GM19025 (cell line): ENCODE data around the gene PSMD1.
"Not testable (repeated sequence)": the region's sequence is repeated elsewhere in the genome, so short reads cannot be mapped to it uniquely, and the experiment has no call there.

Source experiments
- ATAC-seq: cut with Tn5 transposase; IDR thresholded peaks from one replicate; pipeline ENCODE4 v1.9.1; 2021; ENCODE audit warnings: mild to moderate bottlenecking, low read depth, moderate library complexity; ENCODE audit not compliant: unreplicated experiment

The PSMD1 gene

GRCh38 chr2:231139796-231140195 lies 83.1 kb downstream of the PSMD1 start:
- no peak for ATAC-seq

DNA sequence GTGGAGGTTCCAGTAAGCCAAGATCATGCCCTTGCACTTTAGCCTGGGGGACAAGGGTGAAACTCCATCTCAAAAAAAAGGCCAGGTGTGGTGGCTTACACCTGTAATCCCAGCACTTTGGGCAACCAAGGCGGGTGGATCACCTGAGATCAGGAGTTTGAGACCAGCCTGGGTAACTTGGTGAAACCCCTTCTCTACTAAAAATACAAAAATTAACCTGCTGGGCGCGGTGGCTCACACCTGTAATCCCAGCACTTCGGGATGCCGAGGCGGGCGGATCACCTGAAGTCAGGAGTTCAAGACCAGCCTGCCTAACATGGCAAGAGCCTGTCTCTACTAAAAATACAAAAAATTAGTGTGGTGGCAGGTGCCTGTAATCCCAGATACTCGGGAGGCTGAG lies 84.1 kb downstream of the PSMD1 start:
- ATAC-seq = not testable (repeated sequence)

- no peak for ATAC-seq
Measured at GRCh38 chr2:231144896-231145295, 88.2 kb downstream of the PSMD1 start.

DNA sequence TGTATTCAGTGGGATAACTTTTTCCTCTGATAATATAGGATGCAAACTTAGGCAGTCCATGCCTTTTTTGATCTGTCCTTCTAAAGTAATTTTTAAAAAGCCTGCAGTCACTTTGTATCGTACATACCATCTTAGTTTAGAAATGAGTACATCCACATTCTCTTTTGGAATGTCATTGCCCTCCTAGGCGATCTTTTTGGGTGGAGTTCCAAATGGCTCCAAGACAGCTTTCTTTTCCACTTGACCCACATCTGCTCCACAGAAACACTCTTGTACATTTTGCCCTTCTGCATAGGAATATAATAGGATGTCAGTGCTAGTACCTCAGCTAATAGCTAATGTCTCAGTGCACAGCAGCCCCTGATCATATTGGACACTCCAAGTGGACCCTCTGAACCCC lies 90.0 kb downstream of the PSMD1 start:
- no peak for ATAC-seq

DNA sequence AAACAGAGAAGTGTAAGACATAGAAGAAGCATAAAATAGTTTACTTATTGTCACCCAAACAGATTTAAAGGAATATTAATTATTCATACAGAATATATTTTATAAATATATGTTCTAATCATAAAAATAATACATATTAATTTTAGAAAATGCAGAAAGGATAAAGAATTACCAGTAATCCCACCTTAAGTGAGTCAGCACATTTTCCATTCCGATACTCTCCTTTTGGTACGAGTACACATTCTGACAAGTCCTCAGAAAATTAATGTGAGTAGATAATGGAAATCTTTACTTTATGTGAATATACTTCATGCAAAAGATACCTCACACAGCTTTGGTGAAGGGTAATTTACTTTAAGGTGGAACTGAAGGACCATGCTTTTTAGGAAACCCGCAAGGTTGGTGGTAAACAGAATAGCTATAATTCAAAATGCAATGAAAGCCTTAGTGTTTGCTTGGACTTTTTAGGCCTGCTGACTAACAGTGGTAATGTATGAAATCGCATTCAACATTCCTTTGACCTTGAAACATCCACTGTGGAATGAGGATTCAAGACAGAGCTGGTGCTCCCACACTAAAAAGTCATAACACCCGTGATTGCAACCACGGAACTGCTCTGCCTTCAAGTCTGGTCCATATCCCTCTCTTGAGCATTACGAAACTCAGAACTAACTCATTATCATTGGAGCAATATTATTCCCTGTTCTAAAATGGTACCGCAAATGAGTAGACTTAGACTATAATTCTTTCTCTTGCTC lies 96.3 kb downstream of the PSMD1 start:
- no peak for ATAC-seq

DNA sequence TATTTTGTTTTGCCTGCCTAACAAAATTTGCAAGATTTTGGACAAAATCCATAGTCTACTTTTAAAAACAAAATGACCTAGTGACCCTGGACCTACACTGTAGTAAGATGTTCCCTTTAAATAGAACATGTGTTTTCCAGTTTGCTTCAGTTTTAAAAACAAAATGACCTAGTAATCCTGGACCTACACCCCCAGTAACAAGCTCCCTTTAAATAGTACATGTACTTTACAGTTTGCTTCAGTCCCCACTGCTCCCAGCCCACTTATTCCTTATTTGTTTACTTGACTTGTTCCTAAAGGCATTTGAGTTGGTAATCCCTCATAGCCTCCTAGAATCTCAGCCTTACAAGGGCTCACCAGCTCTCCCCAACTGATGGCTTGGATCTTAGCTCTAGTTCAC lies 102.6 kb downstream of the PSMD1 start:
- no peak for ATAC-seq

DNA sequence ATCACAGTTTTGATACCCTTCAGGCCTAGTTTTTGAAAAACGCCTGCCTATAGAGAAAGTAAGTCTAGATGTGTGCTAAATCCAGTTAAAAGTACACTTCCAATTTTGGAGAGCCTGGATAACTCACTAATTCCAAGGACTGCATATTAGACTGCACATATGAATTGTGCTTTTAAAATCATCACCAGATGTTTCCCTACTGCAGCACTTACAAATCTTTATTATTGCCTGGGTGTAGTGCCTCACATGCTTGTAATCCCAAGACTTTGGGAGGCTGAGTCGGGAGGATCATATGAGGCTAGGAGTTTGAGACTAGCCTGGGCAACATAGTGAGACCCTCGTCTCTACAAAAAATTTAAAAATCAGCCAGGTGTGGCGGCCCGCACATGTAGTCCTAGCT lies 104.0 kb downstream of the PSMD1 start:
- no peak for ATAC-seq

GRCh38 chr2:231161252-231161839 lies 104.7 kb downstream of the PSMD1 start:
- no peak for ATAC-seq

GRCh38 chr2:231161877-231162329 lies 105.2 kb downstream of the PSMD1 start:
- no peak for ATAC-seq

DNA sequence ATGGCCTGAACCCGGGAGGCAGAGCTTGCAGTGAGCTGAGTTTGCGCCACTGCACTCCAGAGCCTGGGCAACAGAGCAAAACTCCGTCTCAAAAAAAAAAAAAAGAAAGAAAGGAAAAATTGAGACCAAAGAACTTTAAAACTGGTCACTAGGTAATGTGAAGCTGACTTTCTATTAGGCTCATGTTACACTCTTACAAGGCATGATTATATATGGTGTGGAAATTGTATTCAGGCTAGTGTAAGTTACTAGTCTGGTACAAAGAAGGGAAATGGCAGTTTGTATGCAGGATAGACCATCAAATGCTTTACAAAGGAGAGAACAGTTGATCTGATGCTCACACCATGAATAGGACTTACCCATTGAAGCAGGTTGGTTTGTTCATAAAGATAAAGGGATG lies 106.3 kb downstream of the PSMD1 start:
- ATAC-seq = no peak

GRCh38 chr2:231163414-231164095 lies 106.9 kb downstream of the PSMD1 start:
- ATAC-seq = no peak

DNA sequence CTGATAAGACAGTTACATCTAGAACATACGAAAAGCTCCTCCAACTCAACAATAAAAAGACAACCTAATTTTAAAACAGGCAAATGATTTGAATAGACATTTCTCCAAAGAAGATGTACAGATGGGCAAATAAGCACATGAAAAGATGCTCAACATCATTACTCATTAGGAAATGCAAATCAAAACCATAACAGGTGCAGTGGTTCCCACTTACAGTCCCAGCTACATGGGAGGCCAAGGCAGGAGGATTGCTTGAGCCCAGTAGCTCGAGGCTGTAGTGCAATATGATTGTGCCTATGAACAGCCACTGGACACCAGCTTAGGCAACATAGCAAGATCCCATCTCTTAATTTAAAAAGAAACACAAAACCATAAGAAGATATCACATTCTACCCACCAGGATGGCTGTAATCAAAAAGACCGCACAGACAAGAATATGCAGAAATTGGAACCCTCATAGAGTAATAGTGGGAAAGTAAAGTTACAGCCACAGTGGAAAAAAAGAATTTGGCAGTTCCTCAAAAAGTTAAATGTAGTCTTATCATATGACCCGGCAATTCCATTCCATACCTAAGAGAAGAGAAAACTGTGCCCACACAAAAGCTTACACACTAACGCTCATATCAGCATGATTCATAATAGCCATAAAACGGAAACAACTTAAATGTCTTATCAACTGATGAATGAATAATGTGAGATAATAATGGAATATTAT lies 111.2 kb downstream of the PSMD1 start:
- ATAC-seq = no peak

GRCh38 chr2:231168460-231169139 lies 111.9 kb downstream of the PSMD1 start:
- ATAC-seq = no peak

GRCh38 chr2:231169488-231169887 lies 112.8 kb downstream of the PSMD1 start:
- ATAC-seq = no peak

GRCh38 chr2:231170055-231170454 lies 113.4 kb downstream of the PSMD1 start:
- ATAC-seq = no peak

DNA sequence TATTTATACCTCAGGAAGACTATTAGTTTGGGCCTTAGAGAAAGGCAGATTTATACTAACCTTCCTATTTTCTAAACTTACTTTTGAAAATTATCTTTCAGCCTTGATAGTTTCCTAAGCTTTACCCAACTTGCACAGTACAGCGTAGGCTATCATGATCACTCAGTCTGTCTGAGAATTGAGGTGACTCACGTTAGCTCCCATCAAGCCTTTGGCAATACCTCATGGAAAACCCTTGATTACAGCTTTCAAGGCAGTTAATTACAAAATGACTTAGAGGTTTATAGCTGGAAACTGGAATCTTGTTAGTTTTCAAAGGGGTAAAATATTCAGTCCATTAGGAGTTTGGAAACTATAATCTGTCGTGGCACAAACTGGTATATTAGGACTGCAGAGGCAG lies 115.4 kb downstream of the PSMD1 start:
- ATAC-seq = no peak

GRCh38 chr2:231174211-231174651 lies 117.6 kb downstream of the PSMD1 start:
- ATAC-seq = no peak

GRCh38 chr2:231176066-231176465 lies 119.4 kb downstream of the PSMD1 start:
- ATAC-seq = no peak

- ATAC-seq = no peak
Measured at GRCh38 chr2:231177156-231178025, 120.7 kb downstream of the PSMD1 start.
